ENCODE measurements around the gene HELZ2. TPM values are rescaled to one million over a fixed set of nuclear protein-coding genes. Genes with fewer than 3 reads are reported as not detected.

HELZ2 gene
- total RNA-seq, 3 donors from 2014 or later, result 35.4 to 49.3 (median 36.2) TPM

- DNase-seq (peak; percentile 87 to 91 (median 88)), ATAC-seq (peak; percentile 54)
- Histone ChIP-seq H3K36me3 (ENCODE audit: low read depth) (no peaks in the 10 kb centered on the region), H3K9me3 (no peaks in the 10 kb centered on the region), H3K4me3 (no peak overlapping the region), H3K4me1 (ENCODE audit: low read depth) (peaks cover 43% of the 10 kb centered on the region)
- intact Hi-C loops (cut with DNase I, micrococcal nuclease), result loop anchor here (5.0 kb wide), 1 partner anchor 437 kb away; no protein-coding TSS in a partner anchor
- TF ChIP-seq CTCF (IDR thresholded peaks at IDR 0.05), result no peak
Observed at GRCh38 chr20:63534831-63535651, 39.0 kb downstream of the HELZ2 start.

GRCh38 chr20:63534427-63534830 is 39.6 kb downstream of the HELZ2 start:
- DNase-seq, result peak in 2 of 3 donors; percentile 29 to 70
- no peak for TF ChIP-seq CTCF (IDR thresholded peaks at IDR 0.05)
- Histone ChIP-seq H3K36me3 (ENCODE audit: low read depth) (no peaks in the 10 kb centered on the region), H3K4me3 (no peak overlapping the region), H3K9me3 (no peaks in the 10 kb centered on the region), H3K4me1 (ENCODE audit: low read depth) (peaks cover 42% of the 10 kb centered on the region)
- ATAC-seq, result no peak
- intact Hi-C loops (cut with DNase I, micrococcal nuclease), result no loop called here

- peaks cover 37% of the 10 kb centered on the region for H3K4me1 ChIP-seq (ENCODE audit: low read depth)
- DNase-seq (peak; percentile 88 to 91 (median 90)), ATAC-seq (peak; percentile 22)
- TF ChIP-seq CTCF (IDR thresholded peaks at IDR 0.05), result no peak
- H3K36me3 ChIP-seq (ENCODE audit: low read depth), result no peaks in the 10 kb centered on the region
- intact Hi-C loops (cut with DNase I, micrococcal nuclease), result no loop called here
- no peak overlapping the region for H3K4me3 ChIP-seq
- no peaks in the 10 kb centered on the region for H3K9me3 ChIP-seq
Observed at GRCh38 chr20:63533871-63534393, 40.1 kb downstream of the HELZ2 start.

- peaks cover 33% of the 10 kb centered on the region for H3K4me1 ChIP-seq (ENCODE audit: low read depth)
- DNase-seq (peak; percentile 12 to 55 (median 33)), ATAC-seq (no peak)
- intact Hi-C loops (cut with DNase I, micrococcal nuclease), result no loop called here
- H3K4me3 ChIP-seq, result no peak overlapping the region
- H3K9me3 ChIP-seq, result no peaks in the 10 kb centered on the region
- H3K36me3 ChIP-seq (ENCODE audit: low read depth), result no peaks in the 10 kb centered on the region
- TF ChIP-seq CTCF (IDR thresholded peaks at IDR 0.05), result no peak
Observed at GRCh38 chr20:63533388-63533787, 40.7 kb downstream of the HELZ2 start.

- DNase-seq (peak; percentile 15 to 55 (median 39)), ATAC-seq (no peak)
- Histone ChIP-seq H3K36me3 (ENCODE audit: low read depth) (no peaks in the 10 kb centered on the region), H3K4me1 (ENCODE audit: low read depth) (peaks cover 25% of the 10 kb centered on the region), H3K9me3 (no peaks in the 10 kb centered on the region), H3K4me3 (no peak overlapping the region)
- no peak for TF ChIP-seq CTCF (IDR thresholded peaks at IDR 0.05)
- intact Hi-C loops (cut with DNase I, micrococcal nuclease), result no loop called here
Observed at GRCh38 chr20:63532449-63532971, 41.5 kb downstream of the HELZ2 start.

Measured in mucosa of descending colon (tissue), 3 donors.